Adrenal gland (tissue), 5 donors: Measurements from ENCODE around the gene CHN2.

Experiments used
- POLR2A ChIP-seq, 2 donors: fragments of 450-650 bp; IDR thresholded peaks; one replicate each; pipeline ENCODE4 v1.6.1; 2017; ENCODE audit warnings: antibody characterized with exemption in 2 of 2, mild to moderate bottlenecking in 2 of 2, moderate library complexity in 1 of 2
- TF ChIP-seq, protein P1 (sequence below), 6 experiments: fragments of 450-650 bp in 4 of 6; fragments of 200-600 bp in 2 of 6; sonication (generic) in 1 of 6; IDR thresholded peaks; 1 replicate in 5 of 6; 2 replicates in 1 of 6; pipeline versions ENCODE4 v1.5.1 to v1.8.0; 2016 to 2021; ENCODE audit warnings: antibody characterized with exemption in 6 of 6, mild to moderate bottlenecking in 2 of 6, moderate library complexity in 1 of 6
- donor health status: DM: no; HTN: no; CAD: no.

DNA sequence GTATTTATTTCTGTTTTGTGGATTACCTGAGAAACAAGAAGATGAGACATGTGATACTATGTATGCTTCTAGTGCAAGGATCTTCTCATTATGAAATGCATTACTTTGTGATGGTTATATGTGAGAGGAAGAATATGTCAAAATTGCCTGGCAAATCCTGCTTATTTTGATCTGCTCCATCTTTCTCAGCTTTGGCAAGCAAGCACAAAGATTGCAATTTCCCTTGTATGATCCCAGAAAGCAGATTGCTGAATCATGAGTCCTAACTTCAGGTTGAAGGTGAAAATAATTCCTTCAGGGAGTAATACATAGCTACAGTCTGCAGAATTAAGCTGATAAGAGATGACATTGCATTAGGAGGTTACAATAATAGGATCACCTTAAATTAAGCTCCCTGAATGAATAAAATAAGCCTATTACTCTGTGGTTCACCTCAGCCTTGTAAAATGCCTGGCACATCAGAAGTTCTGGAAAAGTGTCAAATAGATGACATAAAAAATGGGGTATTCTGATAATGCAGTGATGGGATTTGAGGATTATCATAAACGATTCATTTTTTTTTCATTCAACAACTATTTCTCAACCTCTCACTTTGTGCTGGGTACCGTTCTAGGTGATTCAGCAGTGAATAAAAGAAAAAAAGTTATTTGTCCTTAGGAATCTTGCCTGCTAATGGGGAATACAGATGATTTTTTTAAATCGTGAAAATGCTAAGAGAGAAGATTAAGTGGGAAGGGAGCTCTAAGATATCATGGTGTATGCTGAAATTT lies 120.7 kb downstream of the CHN2 start:
- TF ChIP-seq POLR2A (IDR thresholded peaks at IDR 0.05): no peak
- TF ChIP-seq, protein P1, sequence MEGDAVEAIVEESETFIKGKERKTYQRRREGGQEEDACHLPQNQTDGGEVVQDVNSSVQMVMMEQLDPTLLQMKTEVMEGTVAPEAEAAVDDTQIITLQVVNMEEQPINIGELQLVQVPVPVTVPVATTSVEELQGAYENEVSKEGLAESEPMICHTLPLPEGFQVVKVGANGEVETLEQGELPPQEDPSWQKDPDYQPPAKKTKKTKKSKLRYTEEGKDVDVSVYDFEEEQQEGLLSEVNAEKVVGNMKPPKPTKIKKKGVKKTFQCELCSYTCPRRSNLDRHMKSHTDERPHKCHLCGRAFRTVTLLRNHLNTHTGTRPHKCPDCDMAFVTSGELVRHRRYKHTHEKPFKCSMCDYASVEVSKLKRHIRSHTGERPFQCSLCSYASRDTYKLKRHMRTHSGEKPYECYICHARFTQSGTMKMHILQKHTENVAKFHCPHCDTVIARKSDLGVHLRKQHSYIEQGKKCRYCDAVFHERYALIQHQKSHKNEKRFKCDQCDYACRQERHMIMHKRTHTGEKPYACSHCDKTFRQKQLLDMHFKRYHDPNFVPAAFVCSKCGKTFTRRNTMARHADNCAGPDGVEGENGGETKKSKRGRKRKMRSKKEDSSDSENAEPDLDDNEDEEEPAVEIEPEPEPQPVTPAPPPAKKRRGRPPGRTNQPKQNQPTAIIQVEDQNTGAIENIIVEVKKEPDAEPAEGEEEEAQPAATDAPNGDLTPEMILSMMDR (IDR thresholded peaks at IDR 0.05): no peak
